Natural killer cell (primary cell): ENCODE data around the gene NEAT1. TPM values are rescaled to one million over a fixed set of nuclear protein-coding genes. Genes with fewer than 3 reads are reported as not detected.
"Not testable (repeated sequence)": the region's sequence is repeated elsewhere in the genome, so short reads cannot be mapped to it uniquely, and the experiment has no call there.

Source experiments
- ATAC-seq, 3 donors: fragments of 150-1000 bp in 2 of 3; fragments of 200-7000 bp in 1 of 3; cut with Tn5 transposase; 1 replicate in 1 of 3; 2 replicates in 2 of 3; pipeline ENCODE4 v1.10.0; 2021; ENCODE audit warnings: mild to moderate bottlenecking in 2 of 3, moderate library complexity in 2 of 3
- DNase-seq, 2 donors: peaks; one replicate each; pipeline versions ENCODE4 v3.0.0 to v3.0.0-alpha.2; 2013 to 2021; ENCODE audit warnings: mixed read lengths in 1 of 2
- H3K27ac ChIP-seq: one replicate; pipeline ENCODE4 v1.5.1; 2013; ENCODE audit warnings: mild to moderate bottlenecking, low read length
- H3K27me3 ChIP-seq: one replicate; pipeline ENCODE4 v1.6.1; 2013; ENCODE audit warnings: low read length; ENCODE audit not compliant: control insufficient read depth, insufficient read depth
- H3K36me3 ChIP-seq: one replicate; pipeline ENCODE4 v1.6.1; 2013; ENCODE audit warnings: low read length; ENCODE audit not compliant: control insufficient read depth, insufficient read depth
- H3K4me1 ChIP-seq: one replicate; pipeline ENCODE4 v1.6.1; 2013; ENCODE audit warnings: low read length; ENCODE audit not compliant: control insufficient read depth, insufficient read depth
- H3K4me3 ChIP-seq: one replicate; pipeline ENCODE4 v1.5.1; 2013; ENCODE audit warnings: low read length
- H3K9me3 ChIP-seq: one replicate; pipeline ENCODE4 v1.6.1; 2013; ENCODE audit warnings: low read length; ENCODE audit not compliant: control insufficient read depth, insufficient read depth
- H3K27ac Mint-ChIP-seq, 2 donors: one replicate each; pipeline ENCODE4 v1.8.0; 2022; ENCODE audit warnings: mild to moderate bottlenecking in 2 of 2, mixed read lengths in 2 of 2, moderate library complexity in 1 of 2
- H3K27me3 Mint-ChIP-seq, 2 donors: one replicate each; pipeline ENCODE4 v1.8.0; 2022; ENCODE audit warnings: low read depth in 2 of 2, mixed read lengths in 2 of 2
- H3K36me3 Mint-ChIP-seq: one replicate; pipeline ENCODE4 v1.8.0; 2022; ENCODE audit warnings: mixed read lengths
- H3K4me1 Mint-ChIP-seq, 2 donors: one replicate each; pipeline ENCODE4 v1.8.0; 2022; ENCODE audit warnings: mixed read lengths in 2 of 2
- H3K4me3 Mint-ChIP-seq: one replicate; pipeline ENCODE4 v1.8.0; 2022; ENCODE audit warnings: mild to moderate bottlenecking, moderate library complexity, mixed read lengths
- H3K9me3 Mint-ChIP-seq, 2 donors: one replicate each; pipeline ENCODE4 v1.8.0; 2022; ENCODE audit warnings: mixed read lengths in 2 of 2
- CTCF ChIP-seq: fragments of 200-600 bp; IDR thresholded peaks from one replicate; pipeline ENCODE4 v1.8.0; 2022; ENCODE audit warnings: antibody characterized with exemption
- WGBS: methylation state at CpG from one replicate; pipeline ENCODE4 v1.1.7; 2013; ENCODE audit warnings: missing lambda C conversion rate; ENCODE audit not compliant: insufficient coverage; 5-methylcytosine and 5-hydroxymethylcytosine counted together
- intact Hi-C: fragments of 100-400 bp; cut with micrococcal nuclease; formaldehyde crosslinking; loops from one replicate; pipeline ENCODE4 v1.14.2; 2022
- total RNA-seq, 4 donors: library from RNA; stranded (reverse); fragments of 120-200 nt in 1 of 4; gene quantifications; one replicate each; pipeline versions ENCODE4 v1.2.3 to v1.2.4, GENCODE V29; 2013 to 2022

Gene NEAT1
- total RNA-seq, 3 donors from 2014 or later (not counting 1 experiment from before 2014, with no cell fraction given), result 1,031 to 1,768 (median 1,493) TPM

- peak overlapping the region; percentile 70 for H3K4me3 Mint-ChIP-seq
- 95% methylated on average over 2 of the region's 3 CpGs for WGBS
Observed at GRCh38 chr11:65456418-65456817, 33.8 kb downstream of the NEAT1 start.

GRCh38 chr11:65459552-65459951 is 37.0 kb downstream of the NEAT1 start:
- DNase-seq (no peak), ATAC-seq (no peak)
- H3K9me3 Mint-ChIP-seq, result no peaks in the 10 kb centered on the region
- Histone ChIP-seq H3K27me3 (no peaks in the 10 kb centered on the region), H3K36me3 (no peaks in the 10 kb centered on the region), H3K27ac (no peak overlapping the region), H3K4me3 (no peak overlapping the region), H3K9me3 (no peaks in the 10 kb centered on the region), H3K4me1 (peaks cover 14% of the 10 kb centered on the region)
- no peak overlapping the region for H3K27ac Mint-ChIP-seq
- intact Hi-C loops, result no loop called here
- no peak overlapping the region for H3K4me3 Mint-ChIP-seq
- TF ChIP-seq CTCF, result no peak
- H3K27me3 Mint-ChIP-seq, result peaks cover 0 to 3% of the 10 kb centered on the region in 2 donors
- peaks cover 10 to 16% of the 10 kb centered on the region in 2 donors for H3K4me1 Mint-ChIP-seq
- WGBS, result 61% methylated on average over 7 of the region's 7 CpGs
- H3K36me3 Mint-ChIP-seq, result no peaks in the 10 kb centered on the region

More at GRCh38 chr11:65456418-65456817, 33.8 kb downstream of the NEAT1 start:
- Histone ChIP-seq H3K27ac (no peak overlapping the region), H3K27me3 (no peaks in the 10 kb centered on the region), H3K9me3 (no peaks in the 10 kb centered on the region), H3K36me3 (no peaks in the 10 kb centered on the region), H3K4me3 (no peak overlapping the region), H3K4me1 (peaks cover 18% of the 10 kb centered on the region)
- ATAC-seq (no peak), DNase-seq (no peak)
- H3K4me1 Mint-ChIP-seq, result peaks cover 11 to 16% of the 10 kb centered on the region in 2 donors
- H3K9me3 Mint-ChIP-seq, result no peaks in the 10 kb centered on the region
- intact Hi-C loops, result no loop called here
- TF ChIP-seq CTCF, result no peak
- H3K27me3 Mint-ChIP-seq, result peaks cover 0 to 3% of the 10 kb centered on the region in 2 donors
- H3K36me3 Mint-ChIP-seq, result no peaks in the 10 kb centered on the region
- no peak overlapping the region for H3K27ac Mint-ChIP-seq

GRCh38 chr11:65465471-65465870 is 42.9 kb downstream of the NEAT1 start:
- WGBS, result 97% methylated on average over 18 of the region's 18 CpGs
- H3K36me3 ChIP-seq, H3K4me1 Mint-ChIP-seq, H3K36me3 Mint-ChIP-seq, intact Hi-C loops, ATAC-seq, H3K27ac ChIP-seq, H3K4me3 Mint-ChIP-seq, H3K27me3 ChIP-seq, H3K9me3 ChIP-seq, H3K27me3 Mint-ChIP-seq, H3K4me1 ChIP-seq, H3K9me3 Mint-ChIP-seq, H3K27ac Mint-ChIP-seq, H3K4me3 ChIP-seq, DNase-seq: not testable (repeated sequence)

GRCh38 chr11:65467306-65467705 is 44.7 kb downstream of the NEAT1 start:
- DNase-seq, H3K4me3 Mint-ChIP-seq, ATAC-seq, H3K36me3 ChIP-seq, H3K9me3 Mint-ChIP-seq, H3K27me3 ChIP-seq, H3K27ac ChIP-seq, H3K27me3 Mint-ChIP-seq, intact Hi-C loops, H3K27ac Mint-ChIP-seq, H3K4me3 ChIP-seq, H3K36me3 Mint-ChIP-seq, H3K9me3 ChIP-seq: not testable (repeated sequence)
- WGBS, result 91% methylated on average over 5 of the region's 6 CpGs
- peaks cover 10 to 11% of the 10 kb centered on the region in 2 donors for H3K4me1 Mint-ChIP-seq
- H3K4me1 ChIP-seq, result peaks cover 12% of the 10 kb centered on the region
